ENCODE data around the gene EPC2.
A peak's percentile ranks its signal among the peaks of the same experiment; 100 is the strongest.

GRCh38 chr2:148674063-148675020 lies 29.8 kb downstream of the EPC2 start:
- TF ChIP-seq CTCF (IDR thresholded peaks at IDR 0.05) (peak; percentile 71), SIN3A (IDR thresholded peaks at IDR 0.05; ENCODE audit: borderline replicate concordance, insufficient read depth, low read depth, low read length) (no peak)
